ENCODE data around the gene LRRC73.
A peak's percentile ranks its signal among the peaks of the same experiment; 100 is the strongest.

Gene LRRC73

GRCh38 chr6:43509142-43509983 lies 783 bp downstream of the LRRC73 start:
- H3K4me3 ChIP-seq (ENCODE audit: low read length): peak overlapping the region; percentile 79
- H3K4me1 ChIP-seq (ENCODE audit: control insufficient read depth, insufficient read depth, low read length): peaks cover 15% of the 10 kb centered on the region
- H3K4me2 ChIP-seq (ENCODE audit: low read length): peak overlapping the region; percentile 99
- no peaks in the 10 kb centered on the region for H3K27me3 ChIP-seq (ENCODE audit: control insufficient read depth, insufficient read depth, low read length)
- peaks cover 51% of the 10 kb centered on the region for H3K36me3 ChIP-seq (ENCODE audit: insufficient read depth, low read length)
- H3K9me3 ChIP-seq (replicated peaks; ENCODE audit: low read length): no peaks in the 10 kb centered on the region
- peak overlapping the region; percentile 78 for H3K9ac ChIP-seq (ENCODE audit: low read depth, low read length)

- peaks cover 51% of the 10 kb centered on the region for H3K36me3 ChIP-seq (ENCODE audit: insufficient read depth, low read length)
- H3K27me3 ChIP-seq (ENCODE audit: control insufficient read depth, insufficient read depth, low read length): no peaks in the 10 kb centered on the region
- H3K4me2 ChIP-seq (ENCODE audit: low read length): peak overlapping the region; percentile 99
- no peaks in the 10 kb centered on the region for H3K9me3 ChIP-seq (replicated peaks; ENCODE audit: low read length)
- no peak overlapping the region for H3K9ac ChIP-seq (ENCODE audit: low read depth, low read length)
- H3K4me1 ChIP-seq (ENCODE audit: control insufficient read depth, insufficient read depth, low read length): peaks cover 15% of the 10 kb centered on the region
- no peak overlapping the region for H3K4me3 ChIP-seq (ENCODE audit: low read length)
Observed at GRCh38 chr6:43508481-43509141, 1.5 kb downstream of the LRRC73 start.

- no peaks in the 10 kb centered on the region for H3K27me3 ChIP-seq (ENCODE audit: control insufficient read depth, insufficient read depth, low read length)
- H3K4me2 ChIP-seq (ENCODE audit: low read length): no peak overlapping the region
- H3K9me3 ChIP-seq (replicated peaks; ENCODE audit: low read length): no peaks in the 10 kb centered on the region
- H3K9ac ChIP-seq (ENCODE audit: low read depth, low read length): no peak overlapping the region
- H3K4me1 ChIP-seq (ENCODE audit: control insufficient read depth, insufficient read depth, low read length): peaks cover 15% of the 10 kb centered on the region
- no peak overlapping the region for H3K4me3 ChIP-seq (ENCODE audit: low read length)
- H3K36me3 ChIP-seq (ENCODE audit: insufficient read depth, low read length): peaks cover 49% of the 10 kb centered on the region
Observed at GRCh38 chr6:43506667-43507471, 3.3 kb downstream of the LRRC73 start.

- no peak overlapping the region for H3K9ac ChIP-seq (ENCODE audit: low read depth, low read length)
- H3K4me2 ChIP-seq (ENCODE audit: low read length): no peak overlapping the region
- peaks cover 44% of the 10 kb centered on the region for H3K36me3 ChIP-seq (ENCODE audit: insufficient read depth, low read length)
Observed at GRCh38 chr6:43506171-43506570, 4.0 kb downstream of the LRRC73 start.

GRCh38 chr6:43505718-43506117 lies 4.4 kb downstream of the LRRC73 start:
- Histone ChIP-seq H3K36me3 (ENCODE audit: insufficient read depth, low read length) (peaks cover 46% of the 10 kb centered on the region), H3K4me1 (ENCODE audit: control insufficient read depth, insufficient read depth, low read length) (peaks cover 13% of the 10 kb centered on the region), H3K4me2 (ENCODE audit: low read length) (no peak overlapping the region), H3K9ac (ENCODE audit: low read depth, low read length) (no peak overlapping the region), H3K9me3 (replicated peaks; ENCODE audit: low read length) (no peaks in the 10 kb centered on the region), H3K27me3 (ENCODE audit: control insufficient read depth, insufficient read depth, low read length) (no peaks in the 10 kb centered on the region), H3K4me3 (ENCODE audit: low read length) (no peak overlapping the region)

More at GRCh38 chr6:43506171-43506570, 4.0 kb downstream of the LRRC73 start:
- Histone ChIP-seq H3K4me3 (ENCODE audit: low read length) (no peak overlapping the region), H3K4me1 (ENCODE audit: control insufficient read depth, insufficient read depth, low read length) (peaks cover 15% of the 10 kb centered on the region), H3K9me3 (replicated peaks; ENCODE audit: low read length) (no peaks in the 10 kb centered on the region), H3K27me3 (ENCODE audit: control insufficient read depth, insufficient read depth, low read length) (no peaks in the 10 kb centered on the region)

- no peaks in the 10 kb centered on the region for H3K27me3 ChIP-seq (ENCODE audit: control insufficient read depth, insufficient read depth, low read length)
- no peak overlapping the region for H3K9ac ChIP-seq (ENCODE audit: low read depth, low read length)
- H3K4me2 ChIP-seq (ENCODE audit: low read length): no peak overlapping the region
- peaks cover 7% of the 10 kb centered on the region for H3K4me1 ChIP-seq (ENCODE audit: control insufficient read depth, insufficient read depth, low read length)
- H3K4me3 ChIP-seq (ENCODE audit: low read length): no peak overlapping the region
- H3K9me3 ChIP-seq (replicated peaks; ENCODE audit: low read length): no peaks in the 10 kb centered on the region
- peaks cover 50% of the 10 kb centered on the region for H3K36me3 ChIP-seq (ENCODE audit: insufficient read depth, low read length)
Observed at GRCh38 chr6:43504756-43505593, 5.2 kb downstream of the LRRC73 start.

- H3K27me3 ChIP-seq (ENCODE audit: control insufficient read depth, insufficient read depth, low read length): no peaks in the 10 kb centered on the region
- H3K36me3 ChIP-seq (ENCODE audit: insufficient read depth, low read length): peaks cover 66% of the 10 kb centered on the region
Observed at GRCh38 chr6:43503443-43503842, 6.7 kb downstream of the LRRC73 start.

GRCh38 chr6:43502666-43503065 lies 7.5 kb downstream of the LRRC73 start:
- Histone ChIP-seq H3K4me3 (ENCODE audit: low read length) (no peak overlapping the region), H3K9me3 (replicated peaks; ENCODE audit: low read length) (no peaks in the 10 kb centered on the region), H3K4me1 (ENCODE audit: control insufficient read depth, insufficient read depth, low read length) (peaks cover 1% of the 10 kb centered on the region), H3K36me3 (ENCODE audit: insufficient read depth, low read length) (peaks cover 73% of the 10 kb centered on the region), H3K4me2 (ENCODE audit: low read length) (no peak overlapping the region), H3K27me3 (ENCODE audit: control insufficient read depth, insufficient read depth, low read length) (no peaks in the 10 kb centered on the region), H3K9ac (ENCODE audit: low read depth, low read length) (no peak overlapping the region)

More at GRCh38 chr6:43503443-43503842, 6.7 kb downstream of the LRRC73 start:
- H3K9me3 ChIP-seq (replicated peaks; ENCODE audit: low read length): no peaks in the 10 kb centered on the region
- no peak overlapping the region for H3K4me3 ChIP-seq (ENCODE audit: low read length)
- H3K4me1 ChIP-seq (ENCODE audit: control insufficient read depth, insufficient read depth, low read length): no peaks in the 10 kb centered on the region
- H3K9ac ChIP-seq (ENCODE audit: low read depth, low read length): no peak overlapping the region
- no peak overlapping the region for H3K4me2 ChIP-seq (ENCODE audit: low read length)

GRCh38 chr6:43500921-43501320 lies 9.2 kb downstream of the LRRC73 start:
- H3K4me1 ChIP-seq (ENCODE audit: control insufficient read depth, insufficient read depth, low read length): peaks cover 19% of the 10 kb centered on the region
- peaks cover 74% of the 10 kb centered on the region for H3K36me3 ChIP-seq (ENCODE audit: insufficient read depth, low read length)
- H3K4me3 ChIP-seq (ENCODE audit: low read length): no peak overlapping the region

GRCh38 chr6:43499028-43499815 lies 10.9 kb downstream of the LRRC73 start:
- peaks cover 63% of the 10 kb centered on the region for H3K36me3 ChIP-seq (ENCODE audit: insufficient read depth, low read length)
- H3K27me3 ChIP-seq (ENCODE audit: control insufficient read depth, insufficient read depth, low read length): no peaks in the 10 kb centered on the region
- no peaks in the 10 kb centered on the region for H3K9me3 ChIP-seq (replicated peaks; ENCODE audit: low read length)
- no peak overlapping the region for H3K9ac ChIP-seq (ENCODE audit: low read depth, low read length)
- no peak overlapping the region for H3K4me3 ChIP-seq (ENCODE audit: low read length)
- H3K4me2 ChIP-seq (ENCODE audit: low read length): no peak overlapping the region
- H3K4me1 ChIP-seq (ENCODE audit: control insufficient read depth, insufficient read depth, low read length): peaks cover 36% of the 10 kb centered on the region

More at GRCh38 chr6:43500921-43501320, 9.2 kb downstream of the LRRC73 start:
- Histone ChIP-seq H3K27me3 (ENCODE audit: control insufficient read depth, insufficient read depth, low read length) (no peaks in the 10 kb centered on the region), H3K4me2 (ENCODE audit: low read length) (no peak overlapping the region), H3K9me3 (replicated peaks; ENCODE audit: low read length) (no peaks in the 10 kb centered on the region), H3K9ac (ENCODE audit: low read depth, low read length) (no peak overlapping the region)
